Measurements from ENCODE around the gene SLC22A31.

SLC22A31 gene

DNA sequence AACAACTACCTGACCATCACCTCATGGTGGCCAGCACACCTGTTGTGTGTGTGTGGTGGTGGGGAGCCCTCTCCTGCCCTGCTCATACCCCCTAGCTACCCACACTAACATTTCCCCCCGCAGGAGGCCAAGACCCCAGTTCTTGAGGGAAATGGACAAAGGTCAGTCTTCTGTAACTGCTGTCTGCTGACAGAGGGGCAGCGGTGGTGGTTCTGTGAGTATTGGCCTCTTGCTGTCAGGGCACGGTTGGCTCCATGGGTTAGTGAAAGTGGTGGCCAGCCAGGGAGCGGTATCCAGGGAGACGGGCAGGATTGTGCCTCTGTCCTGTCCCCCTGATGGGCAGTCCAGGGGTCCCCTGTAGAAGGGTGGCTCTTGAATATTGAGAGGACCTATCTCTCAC, 43.3 kb upstream of the SLC22A31 start:
- Histone ChIP-seq H3K36me3 (no peaks in the 10 kb centered on the region), H3K4me1 (no peaks in the 10 kb centered on the region), H3K9me3 (0 out of 2 replicates have a peak, but pooled peaks cover 2% of the 10 kb centered on the region), H3K27me3 (peaks cover 3% of the 10 kb centered on the region; the same call in 1 of the 2 replicates), H3K4me3 (ENCODE audit: low read depth, low read length) (no peak overlapping the region)
- no peak for DNase-seq
- TF ChIP-seq, protein P1, sequence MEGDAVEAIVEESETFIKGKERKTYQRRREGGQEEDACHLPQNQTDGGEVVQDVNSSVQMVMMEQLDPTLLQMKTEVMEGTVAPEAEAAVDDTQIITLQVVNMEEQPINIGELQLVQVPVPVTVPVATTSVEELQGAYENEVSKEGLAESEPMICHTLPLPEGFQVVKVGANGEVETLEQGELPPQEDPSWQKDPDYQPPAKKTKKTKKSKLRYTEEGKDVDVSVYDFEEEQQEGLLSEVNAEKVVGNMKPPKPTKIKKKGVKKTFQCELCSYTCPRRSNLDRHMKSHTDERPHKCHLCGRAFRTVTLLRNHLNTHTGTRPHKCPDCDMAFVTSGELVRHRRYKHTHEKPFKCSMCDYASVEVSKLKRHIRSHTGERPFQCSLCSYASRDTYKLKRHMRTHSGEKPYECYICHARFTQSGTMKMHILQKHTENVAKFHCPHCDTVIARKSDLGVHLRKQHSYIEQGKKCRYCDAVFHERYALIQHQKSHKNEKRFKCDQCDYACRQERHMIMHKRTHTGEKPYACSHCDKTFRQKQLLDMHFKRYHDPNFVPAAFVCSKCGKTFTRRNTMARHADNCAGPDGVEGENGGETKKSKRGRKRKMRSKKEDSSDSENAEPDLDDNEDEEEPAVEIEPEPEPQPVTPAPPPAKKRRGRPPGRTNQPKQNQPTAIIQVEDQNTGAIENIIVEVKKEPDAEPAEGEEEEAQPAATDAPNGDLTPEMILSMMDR (IDR thresholded peaks at IDR 0.05; ENCODE audit: low read depth, low read length), result no peak

GRCh38 chr16:89242795-89243200, 42.5 kb upstream of the SLC22A31 start:
- no peak for DNase-seq
- Histone ChIP-seq H3K4me3 (ENCODE audit: low read depth, low read length) (no peak overlapping the region), H3K4me1 (no peaks in the 10 kb centered on the region), H3K9me3 (0 out of 2 replicates have a peak, but pooled peaks cover 2% of the 10 kb centered on the region), H3K36me3 (no peaks in the 10 kb centered on the region), H3K27me3 (peaks cover 3% of the 10 kb centered on the region; the same call in 1 of the 2 replicates)
- TF ChIP-seq, protein P1 (IDR thresholded peaks at IDR 0.05; ENCODE audit: low read depth, low read length), result no peak

DNA sequence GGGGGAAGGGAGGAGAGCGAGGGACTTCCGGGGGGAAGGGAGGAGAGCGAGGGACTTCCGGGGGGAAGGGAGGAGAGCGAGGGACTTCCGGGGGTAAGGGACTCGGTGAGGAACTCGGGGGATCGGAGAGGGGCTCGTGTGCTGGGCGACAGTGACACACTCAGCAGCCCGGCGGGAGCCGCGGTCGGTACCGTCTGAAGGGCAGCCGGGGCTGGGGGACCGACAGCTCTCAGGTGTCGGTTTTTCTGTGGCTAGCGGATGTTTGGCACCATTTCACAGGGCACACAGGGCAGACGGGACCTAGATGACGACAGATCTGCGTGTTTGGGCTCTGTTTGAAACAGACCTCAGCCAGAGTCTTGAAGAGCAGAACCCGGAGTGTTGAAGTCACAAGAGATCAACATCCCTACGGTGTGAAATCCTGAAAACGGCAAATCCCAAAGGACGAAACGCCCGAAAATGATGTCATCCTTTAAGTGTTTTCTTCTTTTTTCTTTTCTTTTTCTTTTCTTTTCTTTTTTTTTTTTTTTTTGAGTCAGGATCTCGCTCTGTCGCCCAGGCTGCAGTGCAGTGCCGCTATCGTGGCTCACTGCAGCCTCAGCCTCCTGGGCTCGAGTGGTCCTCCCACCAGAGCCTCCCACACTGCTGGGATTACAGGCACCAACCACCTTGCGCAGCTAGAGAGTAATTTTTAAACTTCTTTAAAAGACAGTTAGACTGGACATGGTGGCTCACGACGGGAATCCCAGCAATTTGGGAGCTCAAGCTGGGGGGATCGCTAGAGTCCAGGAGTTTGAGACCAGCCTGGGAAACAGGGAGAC, 41.1 kb upstream of the SLC22A31 start:
- H3K36me3 ChIP-seq, result no peaks in the 10 kb centered on the region
- DNase-seq, result peak; percentile 82
- peak overlapping the region; percentile 69 for H3K4me3 ChIP-seq (ENCODE audit: low read depth, low read length)
- peaks cover 3% of the 10 kb centered on the region; the same call in 1 of the 2 replicates for H3K27me3 ChIP-seq
- TF ChIP-seq, protein P1 (IDR thresholded peaks at IDR 0.05; ENCODE audit: low read depth, low read length), result no peak
- no peaks in the 10 kb centered on the region for H3K4me1 ChIP-seq
- H3K9me3 ChIP-seq, result 0 out of 2 replicates have a peak, but pooled peaks cover 2% of the 10 kb centered on the region

GRCh38 chr16:89237733-89238132, 37.4 kb upstream of the SLC22A31 start:
- Histone ChIP-seq H3K4me3 (ENCODE audit: low read depth, low read length) (no peak overlapping the region), H3K36me3 (peaks cover 4% of the 10 kb centered on the region), H3K27me3 (no peaks in the 10 kb centered on the region), H3K4me1 (no peaks in the 10 kb centered on the region), H3K9me3 (no peaks in the 10 kb centered on the region)
- no peak for DNase-seq
- TF ChIP-seq, protein P1 (IDR thresholded peaks at IDR 0.05; ENCODE audit: low read depth, low read length), result no peak

- Histone ChIP-seq H3K9me3 (no peaks in the 10 kb centered on the region), H3K4me1 (no peaks in the 10 kb centered on the region), H3K4me3 (ENCODE audit: low read depth, low read length) (no peak overlapping the region), H3K36me3 (peaks cover 20% of the 10 kb centered on the region), H3K27me3 (no peaks in the 10 kb centered on the region)
- DNase-seq, result no peak
- TF ChIP-seq, protein P1 (IDR thresholded peaks at IDR 0.05; ENCODE audit: low read depth, low read length), result no peak
Observed at GRCh38 chr16:89233678-89234490, 33.5 kb upstream of the SLC22A31 start.

All from BE2C (cell line).